Transverse colon (tissue), 4 donors: ENCODE results near the gene PICK1. TPM values are rescaled to one million over a fixed set of nuclear protein-coding genes. Genes with fewer than 3 reads are reported as not detected.
"Not testable (repeated sequence)": the region's sequence is repeated elsewhere in the genome, so short reads cannot be mapped to it uniquely, and the experiment has no call there.

Experiments
- DNase-seq: peaks from one replicate; pipeline ENCODE4 v3.0.0-alpha.2; 2019
- H3K27ac ChIP-seq, 4 donors: fragments of 200-600 bp; sonication (generic); 2 replicates each; pipeline ENCODE4 v1.5.1; 2016 to 2018; ENCODE audit warnings: inconsistent platforms in 4 of 4
- H3K27me3 ChIP-seq: fragments of 200-600 bp; sonication (generic); 2 replicates; pipeline ENCODE4 v1.5.1; 2017; ENCODE audit warnings: inconsistent platforms
- H3K36me3 ChIP-seq, 4 donors: fragments of 200-600 bp; sonication (generic); 2 replicates each; pipeline ENCODE4 v1.5.1; 2017 to 2019; ENCODE audit warnings: inconsistent platforms in 4 of 4
- H3K4me1 ChIP-seq, 4 donors: fragments of 200-600 bp; sonication (generic); 2 replicates each; pipeline ENCODE4 v1.5.1; 2017 to 2020; ENCODE audit warnings: inconsistent platforms in 4 of 4
- H3K4me3 ChIP-seq, 4 donors: fragments of 200-600 bp; sonication (generic); 1 replicate in 1 of 4; 2 replicates in 3 of 4; pipeline versions ENCODE4 v1.5.1 to v1.6.1; 2017 to 2019; ENCODE audit warnings: inconsistent platforms in 4 of 4
- H3K9me3 ChIP-seq, 2 donors: fragments of 200-600 bp; sonication (generic); 2 replicates each; pipeline ENCODE4 v1.5.1; 2017 to 2019; ENCODE audit warnings: inconsistent platforms in 2 of 2
- CTCF ChIP-seq, 5 experiments: fragments of 200-600 bp in 3 of 5; fragments of 450-650 bp in 2 of 5; sonication (generic) in 3 of 5; IDR thresholded peaks; 1 replicate in 2 of 5; 2 replicates in 3 of 5; pipeline ENCODE4 v1.5.1; 2016 to 2017; ENCODE audit warnings: antibody characterized with exemption in 5 of 5, inconsistent platforms in 3 of 5, mild to moderate bottlenecking in 2 of 5, moderate library complexity in 1 of 5
- EP300 ChIP-seq: sonication (generic); formaldehyde crosslinking; IDR thresholded peaks from one replicate; pipeline ENCODE4 v1.6.1; 2017; ENCODE audit warnings: antibody characterized with exemption, low read depth
- POLR2A ChIP-seq: fragments of 450-650 bp; IDR thresholded peaks from one replicate; pipeline ENCODE4 v1.6.1; 2016; ENCODE audit warnings: antibody characterized with exemption, mild to moderate bottlenecking, moderate library complexity
- POLR2AphosphoS5 ChIP-seq, 3 donors: sonication (generic); formaldehyde crosslinking; IDR thresholded peaks; one replicate each; pipeline ENCODE4 v1.6.1; 2016; ENCODE audit warnings: antibody characterized with exemption in 3 of 3
- WGBS, 2 donors: methylation state at CpG; one replicate each; pipeline ENCODE4 v1.1.5; 2018; ENCODE audit warnings: low coverage in 1 of 2; 5-methylcytosine and 5-hydroxymethylcytosine counted together
- in situ Hi-C, 4 donors: fragments of 200-750 bp; cut with MboI; loops; one replicate each; pipeline versions ENCODE4 v1.15.0 to v1.15.1; 2017; ENCODE audit warnings: low sequenced_read_pairs in 3 of 4, low pct_ligation_motif_present in 1 of 4, low pct_unique_long_range_greater_than_20kb in 1 of 4
- intact Hi-C: fragments of 100-400 bp; cut with DNase I; formaldehyde crosslinking; loops from one replicate; pipeline ENCODE4 v1.15.1; 2023; ENCODE audit warnings: low total_unique reads
- total RNA-seq, 4 donors: library from RNA; depleted of rRNA; stranded (reverse); fragments of >200 nt; gene quantifications; one replicate each; pipeline ENCODE4 v1.1.0, GENCODE V29; 2016

Gene PICK1
- total RNA-seq, 4 donors from 2014 or later = 34.3 to 127 (median 69.3) TPM

DNA sequence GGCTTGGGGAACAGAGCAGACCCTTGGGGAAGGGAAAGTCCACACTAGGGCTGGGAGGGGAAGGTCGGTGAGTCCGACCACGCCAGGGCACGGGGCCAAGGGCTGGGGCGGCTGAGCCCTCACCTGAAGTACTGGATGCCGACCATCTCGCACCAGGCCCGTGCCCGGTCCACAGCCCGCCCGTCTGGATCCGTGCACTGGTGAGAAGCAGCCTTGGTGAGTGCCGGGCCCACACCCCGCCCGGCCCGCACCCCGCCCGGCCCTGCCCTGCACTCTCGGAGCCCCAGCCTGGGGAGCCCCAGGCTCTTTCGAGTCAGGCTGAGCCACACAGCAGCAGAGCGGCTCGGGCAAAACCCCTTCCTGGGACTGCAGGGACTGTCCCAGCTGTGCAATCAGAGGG is 55.2 kb downstream of the PICK1 start:
- H3K4me3 ChIP-seq = no peak overlapping the region
- H3K27ac ChIP-seq = peak overlapping the region; percentile 83 to 93 (median 86)
- H3K4me1 ChIP-seq = peaks cover 9 to 54% (median 43%) of the 10 kb centered on the region in 4 donors
- peak; percentile 59 for DNase-seq
- in situ Hi-C loops (loop anchor here in 3 of 4 donors (25.0 kb wide), 3 partner anchors 125 to 250 kb away; no protein-coding TSS in a partner anchor), intact Hi-C loops (loop anchor here (5.0 to 10.0 kb wide), 2 partner anchors 122 to 240 kb away; no protein-coding TSS in a partner anchor)
- 55% methylated on average over 22 of the region's 22 CpGs; no CpG with 5 or more reads in 1 of the 2 donors for WGBS, 2 donors
- TF ChIP-seq POLR2A = peak; percentile 26
- TF ChIP-seq EP300 = no peak
- H3K27me3 ChIP-seq = no peaks in the 10 kb centered on the region
- no peaks in the 10 kb centered on the region for H3K36me3 ChIP-seq
- H3K9me3 ChIP-seq = no peaks in the 10 kb centered on the region

DNA sequence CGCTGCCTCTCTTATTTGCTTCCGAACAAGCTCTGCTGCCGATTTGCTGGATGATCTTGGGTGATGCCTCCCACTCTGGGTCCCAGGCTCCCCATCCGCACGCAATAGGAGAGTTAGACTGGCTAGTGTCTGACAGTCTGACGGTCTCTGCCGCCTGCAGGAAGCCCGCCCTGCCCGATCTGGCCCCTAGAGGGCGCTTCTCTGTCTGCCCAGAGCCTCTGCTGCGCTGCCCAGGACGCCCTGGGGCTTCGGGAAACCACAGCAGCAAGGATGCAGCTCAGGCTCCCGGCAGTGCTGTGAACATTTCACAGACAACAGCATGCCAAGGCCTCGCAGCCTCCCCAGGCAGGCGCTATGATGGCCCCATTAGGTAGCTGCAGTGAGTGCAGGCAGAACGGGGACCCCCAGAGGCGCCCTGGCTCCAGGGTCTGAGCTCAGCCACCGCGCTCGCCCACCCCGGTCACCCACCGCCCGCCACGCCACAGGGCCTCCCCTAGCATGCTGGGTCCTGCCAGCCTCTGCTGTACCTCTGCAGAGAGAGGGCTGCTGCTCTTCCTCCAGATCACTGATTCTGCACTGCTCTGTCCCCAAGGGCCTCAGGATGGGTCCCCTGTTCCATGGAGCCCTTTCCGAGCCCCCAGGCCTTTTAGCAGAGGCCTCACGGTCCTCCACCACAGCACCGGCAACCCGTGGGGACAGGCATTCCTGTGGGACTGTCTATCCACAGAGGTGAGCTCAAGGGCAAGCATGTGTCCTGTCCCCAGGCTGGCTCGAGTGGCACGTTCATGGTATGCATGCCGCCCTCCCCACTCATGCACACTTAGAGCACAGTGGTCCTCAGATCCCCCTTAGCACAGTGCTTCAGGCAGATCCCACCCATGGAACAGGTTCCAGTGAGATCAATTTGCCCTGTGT is 57.5 kb downstream of the PICK1 start:
- no peak overlapping the region for H3K27ac ChIP-seq
- peak; percentile 90 for DNase-seq
- H3K36me3 ChIP-seq = no peaks in the 10 kb centered on the region
- TF ChIP-seq POLR2AphosphoS5 (IDR thresholded peaks at IDR 0.05) (no peak), CTCF (IDR thresholded peaks at IDR 0.05) (peak; percentile 86 to 95 (median 93))
- H3K9me3 ChIP-seq = no peaks in the 10 kb centered on the region
- in situ Hi-C loops (loop anchor here in 3 of 4 donors (25.0 kb wide), 3 partner anchors 123 to 248 kb away; no protein-coding TSS in a partner anchor), intact Hi-C loops (loop anchor here (5.0 to 10.0 kb wide), 2 partner anchors 120 to 238 kb away; no protein-coding TSS in a partner anchor)
- peaks cover 4 to 30% (median 21%) of the 10 kb centered on the region in 4 donors for H3K4me1 ChIP-seq
- H3K27me3 ChIP-seq = no peaks in the 10 kb centered on the region
- no peak overlapping the region for H3K4me3 ChIP-seq
- WGBS, 2 donors = 33% methylated on average over 23 of the region's 32 CpGs; no CpG with 5 or more reads in 1 of the 2 donors

GRCh38 chr22:38115423-38116205 is 58.4 kb downstream of the PICK1 start:
- TF ChIP-seq POLR2A (no peak), EP300 (no peak), CTCF (IDR thresholded peaks at IDR 0.05) (no peak), POLR2AphosphoS5 (IDR thresholded peaks at IDR 0.05) (no peak)
- Histone ChIP-seq H3K27ac (no peak overlapping the region), H3K4me1 (peaks cover 4 to 34% (median 23%) of the 10 kb centered on the region in 4 donors), H3K4me3 (no peak overlapping the region), H3K36me3 (no peaks in the 10 kb centered on the region), H3K9me3 (no peaks in the 10 kb centered on the region), H3K27me3 (no peaks in the 10 kb centered on the region)
- no peak for DNase-seq
- 93% methylated on average over 27 of the region's 31 CpGs; no CpG with 5 or more reads in 1 of the 2 donors for WGBS, 2 donors
- in situ Hi-C loops = loop anchor here in 3 of 4 donors (25.0 kb wide), 3 partner anchors 122 to 247 kb away; no protein-coding TSS in a partner anchor
- intact Hi-C loops = loop anchor here (10.0 kb wide), 1 partner anchor 119 kb away; no protein-coding TSS in a partner anchor

- WGBS, 2 donors = 89 to 93% methylated on average over 4 to 10 of the region's 10 CpGs
- not testable (repeated sequence) for H3K27ac ChIP-seq, DNase-seq, H3K9me3 ChIP-seq, H3K27me3 ChIP-seq, H3K36me3 ChIP-seq, H3K4me3 ChIP-seq
- in situ Hi-C loops (loop anchor here in 3 of 4 donors (25.0 kb wide), 3 partner anchors 120 to 245 kb away; no protein-coding TSS in a partner anchor), intact Hi-C loops (loop anchor here (10.0 kb wide), 1 partner anchor 117 kb away; no protein-coding TSS in a partner anchor)
- H3K4me1 ChIP-seq = peaks cover under 1 to 17% (median 8%) of the 10 kb centered on the region in 4 donors
Observed at GRCh38 chr22:38117556-38117955, 60.4 kb downstream of the PICK1 start.
